ENCODE results near the gene PHACTR4.

GRCh38 chr1:28326984-28327383 is 42.6 kb upstream of the PHACTR4 start:
- TF ChIP-seq CTCF (optimal IDR thresholded peaks at IDR 0.05 in 1 of 3, IDR thresholded peaks at IDR 0.05 in 1 of 3, conservative IDR thresholded peaks at IDR 0.05 in 1 of 3; ENCODE audit: extremely low read depth in 1 of 3, insufficient read depth in 2 of 3, low read length in 3 of 3) (no peak), EZH2 (IDR thresholded peaks at IDR 0.05; ENCODE audit: low read length) (no peak)

All from keratinocyte (primary cell).